ENCODE results near the gene ZNF804A. TPM values are rescaled to one million over a fixed set of nuclear protein-coding genes. Genes with fewer than 3 reads are reported as not detected.

Gene ZNF804A
- total RNA-seq (2014; rRNA removed; shearing (Covaris generic)): 4.3 and 4.9 TPM in 2 replicates
- 1.2 and 4.6 TPM in 2 replicates for polyA plus RNA-seq (2014; cell fraction: nucleus; rRNA removed)

DNA sequence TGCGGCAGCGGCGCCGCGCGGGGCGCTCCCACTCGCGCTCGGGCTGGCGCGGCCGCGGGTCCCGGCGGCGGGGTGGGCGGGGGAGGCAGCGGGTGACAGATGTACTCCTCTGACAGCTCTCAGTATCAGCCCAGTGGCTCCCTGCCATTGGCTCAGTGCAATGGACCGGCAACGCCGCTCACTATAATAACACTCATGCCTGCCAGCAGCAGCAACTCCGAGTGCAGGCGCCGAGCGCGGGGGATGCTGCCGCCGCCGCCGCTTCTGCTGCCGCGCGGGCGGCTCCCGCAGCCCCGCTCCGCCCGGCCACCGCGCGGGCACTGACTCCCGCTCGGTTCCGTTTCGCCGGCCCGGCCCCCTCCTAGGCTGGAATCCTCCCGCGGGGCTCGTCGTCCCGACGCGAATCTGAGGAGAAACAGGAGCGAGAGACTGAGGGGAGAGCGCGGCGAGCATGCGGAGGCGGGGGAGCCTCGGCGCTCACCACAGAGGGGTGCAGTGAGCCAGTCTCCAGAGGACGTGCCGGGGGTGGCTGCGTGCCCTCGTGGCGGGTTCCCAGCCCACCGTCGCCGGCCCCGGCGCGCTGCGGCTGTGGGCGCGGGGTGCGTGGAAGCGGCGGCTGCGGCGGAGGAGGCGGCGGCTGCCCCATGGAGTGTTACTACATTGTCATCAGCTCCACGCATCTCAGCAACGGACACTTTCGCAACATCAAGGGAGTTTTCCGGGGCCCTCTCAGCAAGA is at the start of gene ZNF804A:
ZNF804A (plus strand) TSS at position 214 of the 738 bp plus-strand sequence; CDS start at position 645, 431 bp downstream.
- peak; percentile 71 for DNase-seq (ENCODE audit: extremely low read depth, low read depth)

DNA sequence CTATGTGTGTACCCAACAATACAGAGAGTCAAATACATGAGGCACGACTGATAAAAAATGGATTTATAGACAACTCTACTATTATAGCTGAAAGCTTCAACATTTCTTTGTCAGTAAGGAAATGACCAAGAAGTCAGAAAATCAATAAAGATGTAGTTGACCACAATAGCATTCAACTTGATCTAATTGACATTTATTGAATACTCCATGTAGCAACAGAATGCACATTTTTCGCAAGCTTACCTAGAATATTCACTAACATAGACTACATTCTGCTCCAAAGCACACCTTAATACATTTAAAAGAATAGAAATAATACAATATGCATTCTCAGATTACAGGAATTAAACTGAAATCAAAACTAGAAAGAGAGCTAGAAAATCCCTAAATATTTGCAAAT is 49.2 kb upstream of the ZNF804A start:
- no peak for DNase-seq (ENCODE audit: extremely low read depth, low read depth)

DNA sequence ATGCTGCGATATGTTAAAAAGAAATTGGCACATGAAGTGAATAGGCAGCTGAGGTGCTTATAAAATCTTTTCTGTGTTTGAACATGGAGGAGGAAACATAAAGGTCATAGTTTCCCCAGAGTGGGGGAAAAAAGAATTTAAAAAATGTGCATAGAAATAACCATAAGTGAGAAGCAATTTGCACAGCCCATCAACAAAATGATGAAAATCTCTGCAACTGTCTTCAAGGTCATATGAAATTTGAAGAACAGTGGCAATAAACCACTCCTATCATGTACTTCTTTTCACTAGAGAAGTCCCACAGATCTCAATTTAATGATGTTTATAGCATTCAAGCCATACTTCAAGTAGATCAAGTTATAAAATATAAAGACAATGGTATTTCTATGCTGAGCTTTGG is 46.7 kb upstream of the ZNF804A start:
- DNase-seq (ENCODE audit: extremely low read depth, low read depth): no peak

DNA sequence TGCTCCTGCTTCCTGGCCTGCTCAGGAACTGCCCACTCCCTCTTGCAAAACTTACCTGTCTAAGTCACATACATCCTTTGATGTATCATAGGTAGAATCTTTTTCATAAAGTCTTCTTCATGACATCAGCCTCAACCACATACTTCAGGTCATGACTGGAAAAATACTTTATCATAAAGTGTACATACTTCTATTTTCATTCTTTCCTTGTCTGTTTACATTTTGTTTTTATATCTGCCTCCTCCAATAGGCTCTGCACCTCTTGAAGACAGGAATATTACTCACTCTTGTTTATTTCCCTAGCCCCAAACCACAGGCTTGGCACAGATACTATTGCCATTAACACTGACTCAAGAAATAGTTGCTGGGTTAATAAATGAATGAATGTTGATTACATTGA is 43.6 kb upstream of the ZNF804A start:
- peak; percentile 15 for DNase-seq (ENCODE audit: extremely low read depth, low read depth)

DNA sequence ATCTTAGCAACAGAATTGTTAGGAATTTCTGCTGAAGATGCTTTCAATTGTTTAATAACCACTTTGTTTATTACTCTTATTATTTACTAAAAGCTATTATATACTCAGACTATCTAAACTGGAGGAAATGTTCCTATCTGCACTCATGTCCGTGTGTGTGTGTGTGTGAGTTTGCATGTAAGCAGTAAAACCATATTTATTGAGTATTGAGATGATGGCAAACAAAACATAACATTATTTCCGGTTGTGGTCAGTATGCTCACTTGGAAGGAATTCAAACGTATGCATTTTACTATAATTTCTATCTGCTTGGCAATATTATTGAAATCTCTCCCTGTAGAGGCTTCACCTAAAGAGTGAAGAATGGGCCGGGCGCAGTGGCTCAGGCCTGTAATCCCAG is 43.0 kb upstream of the ZNF804A start:
- no peak for DNase-seq (ENCODE audit: extremely low read depth, low read depth)

DNA sequence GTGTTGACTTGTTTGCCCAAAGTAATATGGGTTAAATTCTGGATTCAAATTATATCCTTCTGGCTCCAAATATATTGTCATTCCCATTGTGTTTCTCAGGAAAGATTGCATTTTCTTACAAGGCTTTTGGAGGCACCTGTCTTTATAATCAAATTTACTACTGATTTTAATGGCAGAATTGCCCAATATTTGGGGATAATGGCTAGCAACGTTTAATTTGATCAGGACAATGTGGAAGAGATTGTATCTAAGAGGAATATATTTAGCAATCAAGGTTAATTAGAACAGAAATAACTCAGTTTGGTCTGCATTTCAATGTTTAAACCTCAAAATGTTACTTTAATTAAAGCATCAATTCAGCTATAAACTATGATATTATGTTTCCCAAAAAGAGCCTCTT is 41.7 kb upstream of the ZNF804A start:
- no peak for DNase-seq (ENCODE audit: extremely low read depth, low read depth)

DNA sequence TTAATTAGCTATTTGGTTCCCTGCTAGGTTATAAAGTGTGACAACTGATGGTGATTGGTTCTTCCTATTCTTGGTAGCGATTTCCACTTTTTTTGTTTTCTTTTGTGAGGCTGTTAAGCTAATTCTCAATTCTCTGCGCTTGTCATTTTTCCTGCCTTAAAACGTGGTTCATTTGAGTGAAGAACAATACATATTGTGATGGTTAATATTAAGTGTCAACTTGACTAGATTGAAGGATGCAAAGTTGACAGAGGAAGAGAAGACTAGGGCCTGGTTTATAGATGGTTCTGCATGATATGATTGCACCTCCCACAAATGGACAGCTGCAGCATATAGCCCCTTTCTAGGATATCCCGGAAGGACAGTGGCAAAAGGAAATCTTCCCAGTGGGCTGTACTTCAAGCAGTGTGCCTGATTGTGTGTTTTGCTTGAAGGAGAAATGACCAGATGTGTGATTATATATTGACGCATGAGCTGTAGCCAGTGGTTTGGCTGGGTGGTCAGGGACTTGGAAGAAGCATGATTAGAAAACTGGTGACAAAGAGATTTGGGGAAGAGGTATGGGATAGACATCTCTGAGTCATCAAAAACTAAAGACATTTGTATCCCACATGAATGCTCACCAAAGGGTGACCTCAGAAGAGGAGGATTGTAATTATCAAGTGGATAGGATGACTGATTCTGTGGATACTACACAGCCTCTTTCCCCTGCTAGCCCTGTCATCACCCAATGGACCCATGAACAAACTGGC is 39.4 kb upstream of the ZNF804A start:
- DNase-seq (ENCODE audit: extremely low read depth, low read depth): no peak

DNA sequence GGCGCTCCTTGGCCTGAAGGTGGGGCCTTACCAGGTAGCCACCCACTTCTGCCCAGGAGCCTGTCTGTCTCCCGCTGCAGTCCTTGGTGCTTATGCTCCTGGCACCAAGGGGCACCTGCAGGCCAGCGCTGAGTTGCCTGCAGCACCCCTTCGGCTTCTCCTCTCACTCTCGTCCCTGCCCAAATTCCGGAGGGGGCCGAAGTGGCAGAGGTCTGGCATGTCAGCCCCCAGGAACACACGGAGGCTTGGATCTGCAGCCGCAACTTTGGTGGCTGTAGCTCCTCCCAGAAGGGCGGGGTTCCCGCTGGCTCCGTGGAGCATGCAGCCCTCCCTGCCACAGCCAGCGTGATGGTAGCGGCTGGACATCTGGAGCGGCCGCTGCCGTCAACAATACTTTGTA is 37.7 kb upstream of the ZNF804A start:
- DNase-seq (ENCODE audit: extremely low read depth, low read depth): no peak

DNA sequence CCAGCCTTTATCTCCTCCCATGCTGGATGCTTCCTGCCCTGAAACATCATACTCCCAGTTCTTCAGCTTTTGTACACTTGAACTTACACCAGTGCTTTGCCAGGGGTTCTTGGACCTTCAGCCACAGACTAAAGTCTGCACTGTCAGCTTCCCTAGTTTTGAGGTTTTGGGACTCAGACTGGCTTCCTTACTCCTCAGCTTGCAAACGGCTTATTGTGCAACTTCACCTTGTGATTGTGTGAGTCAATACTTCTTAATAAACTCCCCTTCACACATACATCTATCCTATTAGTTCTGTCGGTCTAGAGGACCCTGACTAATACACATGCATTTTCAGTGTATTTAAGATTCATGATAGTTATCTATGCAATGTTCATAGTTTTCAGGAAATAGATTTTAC is 35.8 kb upstream of the ZNF804A start:
- no peak for DNase-seq (ENCODE audit: extremely low read depth, low read depth)

DNA sequence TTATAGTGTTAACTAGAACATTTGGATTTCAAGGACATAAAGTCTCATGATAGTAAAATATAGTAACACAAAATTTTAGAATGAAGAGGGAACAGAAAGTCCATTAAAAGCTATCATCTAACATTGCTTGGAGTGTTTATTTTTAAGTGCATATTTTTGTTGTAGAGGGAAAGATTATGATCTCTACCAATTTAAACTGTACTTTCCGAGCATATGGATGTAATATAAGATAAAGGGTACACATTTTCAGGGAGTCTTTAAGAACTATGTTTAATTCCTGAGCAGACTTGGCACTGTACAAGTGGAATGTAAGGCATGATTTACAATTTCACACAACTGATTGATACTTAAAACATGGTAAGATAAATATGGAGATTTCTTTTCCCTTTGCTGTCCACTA is 34.2 kb upstream of the ZNF804A start:
- DNase-seq (ENCODE audit: extremely low read depth, low read depth): no peak

DNA sequence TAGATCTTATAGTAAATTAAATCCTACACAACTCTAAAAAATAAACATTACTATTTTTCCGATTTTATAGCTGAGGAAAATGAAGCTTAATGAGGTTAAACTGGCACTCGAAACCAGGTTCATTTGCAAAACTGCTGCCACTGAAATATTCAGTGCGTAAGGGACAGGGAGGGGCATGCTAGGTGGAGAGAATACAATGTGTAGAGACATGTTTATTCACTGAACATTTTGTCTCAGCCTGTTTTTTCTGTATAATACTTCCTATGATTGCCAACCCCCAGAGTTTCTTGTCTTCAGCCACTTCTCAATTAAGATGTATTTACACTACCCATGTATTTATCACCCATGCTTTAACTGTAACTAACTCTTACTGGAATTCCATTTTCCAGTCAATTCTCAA is 31.6 kb upstream of the ZNF804A start:
- DNase-seq (ENCODE audit: extremely low read depth, low read depth): no peak

DNA sequence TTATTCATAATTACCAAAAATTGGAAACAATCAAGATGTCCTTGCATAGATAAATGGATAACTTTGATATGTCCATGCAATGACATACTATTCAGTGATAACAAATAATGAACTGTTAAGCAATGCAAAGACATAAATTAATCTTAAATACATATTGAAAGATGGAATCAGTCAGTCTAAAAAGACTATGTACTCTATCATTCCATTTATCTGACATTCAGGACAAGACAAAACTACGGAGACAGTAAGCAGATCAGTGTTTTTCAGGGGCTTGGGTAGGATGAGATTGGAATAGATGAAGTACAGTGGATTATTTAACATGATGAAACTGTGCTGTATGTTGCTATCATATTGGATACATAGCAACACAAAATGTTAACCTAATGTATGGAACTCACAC is 21.3 kb upstream of the ZNF804A start:
- DNase-seq (ENCODE audit: extremely low read depth, low read depth): no peak

DNA sequence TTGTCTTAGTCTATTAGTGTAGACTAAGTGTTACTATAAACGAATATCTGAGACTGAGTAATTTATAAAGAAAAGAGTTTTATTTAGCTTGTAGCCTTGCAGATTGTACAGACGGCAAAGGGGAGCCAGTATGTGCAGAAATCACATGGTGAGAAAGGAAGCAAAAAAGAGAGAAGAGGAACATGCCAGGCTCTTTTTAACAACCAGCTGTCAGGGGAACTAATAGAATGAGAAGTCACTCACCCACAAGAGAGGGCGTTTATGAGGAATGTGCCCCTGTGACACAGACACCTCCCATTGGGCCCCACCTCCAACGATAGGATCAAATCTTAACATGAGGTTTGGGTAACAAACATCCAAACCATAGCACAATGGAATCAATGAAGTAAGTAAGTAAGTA is 20.6 kb upstream of the ZNF804A start:
- no peak for DNase-seq (ENCODE audit: extremely low read depth, low read depth)

DNA sequence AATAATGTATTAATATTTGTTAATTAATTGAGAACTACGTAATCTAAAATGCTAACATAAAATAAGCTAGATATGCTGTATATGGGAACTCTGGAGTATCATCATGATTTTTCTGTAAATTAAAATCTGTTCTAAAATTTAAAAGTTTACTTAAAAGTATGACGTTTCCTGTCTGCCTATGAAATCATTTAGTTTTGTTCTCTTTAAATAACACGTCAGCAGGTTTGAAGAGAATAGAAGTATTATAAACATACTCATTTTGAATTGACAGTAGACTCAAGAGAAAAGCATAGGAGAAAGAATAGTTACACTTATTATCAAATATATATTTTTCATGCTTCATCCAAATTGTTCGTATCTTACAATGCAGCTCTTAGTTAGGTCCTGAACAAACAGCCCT is 19.1 kb upstream of the ZNF804A start:
- no peak for DNase-seq (ENCODE audit: extremely low read depth, low read depth)

DNA sequence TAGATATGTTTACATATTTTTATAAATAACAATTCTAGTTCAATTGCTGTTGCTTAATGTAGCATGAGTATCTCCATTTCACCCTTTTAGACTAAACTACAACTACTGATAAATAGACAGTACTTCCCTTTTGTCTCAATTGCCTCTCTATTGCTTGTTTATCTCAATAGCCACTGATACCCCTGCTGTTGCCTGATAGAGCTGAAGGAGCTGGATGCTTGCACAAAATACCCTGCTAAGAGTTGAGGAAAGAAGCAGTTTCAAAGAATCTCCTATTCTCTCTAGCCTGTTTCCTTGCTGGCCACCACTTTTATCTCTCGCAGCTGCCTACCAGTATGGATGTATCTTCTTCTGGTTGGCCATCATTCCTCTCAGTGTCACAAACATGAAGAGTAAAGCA is 16.9 kb upstream of the ZNF804A start:
- DNase-seq (ENCODE audit: extremely low read depth, low read depth): no peak

DNA sequence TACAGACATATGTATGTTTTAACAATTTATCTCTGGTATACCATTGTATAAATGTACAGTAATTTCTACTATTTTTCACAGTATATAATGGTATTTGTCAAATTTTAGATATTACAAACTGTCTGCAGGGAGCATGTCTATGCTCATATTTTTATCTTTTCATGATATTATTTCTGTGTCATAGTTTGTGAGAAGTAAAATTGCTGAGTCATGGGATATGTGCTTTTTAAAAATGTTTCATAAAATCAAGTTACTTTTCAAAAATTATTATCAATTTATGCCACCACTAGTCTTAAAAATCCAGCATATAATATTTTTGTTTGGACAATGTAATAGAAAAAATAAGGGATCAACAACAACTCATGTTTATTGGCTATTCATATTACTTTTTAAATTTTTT is 9.1 kb upstream of the ZNF804A start:
- no peak for DNase-seq (ENCODE audit: extremely low read depth, low read depth)

DNA sequence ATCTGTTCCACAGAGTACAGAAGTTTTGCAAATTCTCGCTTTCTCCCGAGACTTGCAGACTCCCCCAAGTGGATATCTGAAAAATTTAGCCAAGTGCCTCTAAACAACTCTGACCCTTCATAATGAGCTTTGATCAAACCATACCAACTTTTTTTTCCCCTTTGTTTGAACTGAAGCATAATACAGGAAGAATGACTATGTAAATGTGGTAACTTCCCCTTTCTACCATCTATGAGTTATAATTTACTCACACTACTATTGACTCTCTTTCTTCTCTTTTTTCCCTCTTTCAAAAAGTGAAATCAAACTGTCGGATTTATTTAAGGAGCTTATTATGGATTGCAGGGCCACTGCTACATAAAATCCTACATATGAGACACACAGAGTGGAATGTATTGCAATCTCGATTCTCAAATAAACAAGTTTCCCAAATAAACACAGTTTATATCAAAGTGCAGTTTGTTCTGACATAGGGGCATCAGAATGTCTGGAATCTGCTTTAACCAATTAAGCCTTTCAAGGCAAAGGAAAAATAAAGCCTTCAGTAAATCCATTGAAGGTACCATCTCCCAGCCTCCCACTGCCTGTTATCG is 1.4 kb upstream of the ZNF804A start:
- DNase-seq (ENCODE audit: extremely low read depth, low read depth): peak; percentile 69

DNA sequence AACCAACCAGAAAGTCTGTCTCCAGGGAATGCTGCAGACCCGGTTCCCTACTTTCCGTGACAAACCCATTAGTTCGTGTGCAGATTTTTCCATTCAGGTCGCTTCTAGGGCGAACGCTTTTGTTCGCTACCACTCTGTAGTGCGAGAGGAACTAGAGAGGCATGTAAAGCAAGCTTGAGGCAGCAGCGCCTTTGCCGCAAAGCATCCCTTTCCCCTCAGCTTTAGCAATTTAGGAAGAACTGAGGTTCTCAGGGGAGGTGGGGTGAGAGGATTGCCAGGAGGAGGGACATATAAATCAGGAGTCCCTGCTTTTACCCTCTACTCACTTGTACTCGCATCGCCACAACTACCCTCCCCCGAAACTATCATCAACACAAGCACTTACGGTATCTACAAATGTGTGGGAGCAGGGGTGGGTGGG is 748 bp upstream of the ZNF804A start:
- no peak for DNase-seq (ENCODE audit: extremely low read depth, low read depth)

DNA sequence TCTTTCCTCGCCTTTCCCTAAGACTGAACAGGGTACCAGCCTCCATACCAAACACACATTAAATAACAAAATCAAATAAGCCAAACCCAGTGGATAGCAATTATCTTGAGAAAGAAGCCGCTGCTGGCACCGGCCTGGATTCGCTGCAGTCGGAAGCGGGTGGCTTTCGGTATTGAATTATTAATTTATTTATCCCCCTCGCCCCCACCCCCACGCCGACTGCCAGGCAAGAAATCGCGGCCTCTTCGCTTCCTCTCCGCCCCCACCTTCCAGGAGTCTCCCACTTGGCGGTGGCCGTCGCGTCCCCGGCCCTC is 370 bp upstream of the ZNF804A start:
- no peak for DNase-seq (ENCODE audit: extremely low read depth, low read depth)

DNA sequence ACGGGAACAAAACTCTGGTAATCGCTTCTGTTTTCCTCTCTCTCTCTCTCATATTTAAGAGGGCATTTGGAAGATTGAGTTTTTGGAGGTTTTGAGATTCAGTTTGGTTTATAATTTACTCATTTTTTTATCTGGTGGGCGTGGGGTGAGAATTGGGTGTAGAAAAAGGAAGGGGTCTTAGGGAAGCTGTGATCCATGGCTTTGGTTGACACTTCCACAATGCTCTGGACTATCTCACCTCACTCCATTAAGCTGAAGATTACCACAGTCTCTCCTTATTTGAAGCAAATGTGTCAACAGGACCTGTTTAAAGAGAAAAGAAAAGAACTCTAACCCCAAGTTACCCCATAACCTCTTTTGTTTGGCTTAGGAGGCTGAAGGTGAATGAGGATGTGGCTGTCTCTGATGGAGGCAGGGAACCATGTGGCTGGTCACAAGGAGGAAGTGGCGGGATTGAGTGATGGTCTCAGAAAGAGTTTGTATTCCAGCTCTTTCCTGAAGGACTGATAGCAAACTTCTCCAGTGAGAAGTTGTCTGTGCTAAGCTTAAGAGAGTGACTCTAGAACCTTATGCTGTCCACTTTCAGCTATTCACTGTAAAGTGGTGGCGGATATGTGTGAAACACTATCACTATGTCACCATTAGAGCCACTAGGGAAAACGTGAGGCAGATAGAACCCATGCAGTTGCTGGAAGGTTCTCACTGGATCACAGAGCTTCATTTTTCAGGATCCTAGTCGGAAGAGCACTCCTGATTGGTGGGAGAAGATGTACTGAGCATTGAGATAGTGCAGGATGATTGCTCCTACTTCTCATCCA is 934 bp downstream of the ZNF804A start:
- no peak for DNase-seq (ENCODE audit: extremely low read depth, low read depth)

DNA sequence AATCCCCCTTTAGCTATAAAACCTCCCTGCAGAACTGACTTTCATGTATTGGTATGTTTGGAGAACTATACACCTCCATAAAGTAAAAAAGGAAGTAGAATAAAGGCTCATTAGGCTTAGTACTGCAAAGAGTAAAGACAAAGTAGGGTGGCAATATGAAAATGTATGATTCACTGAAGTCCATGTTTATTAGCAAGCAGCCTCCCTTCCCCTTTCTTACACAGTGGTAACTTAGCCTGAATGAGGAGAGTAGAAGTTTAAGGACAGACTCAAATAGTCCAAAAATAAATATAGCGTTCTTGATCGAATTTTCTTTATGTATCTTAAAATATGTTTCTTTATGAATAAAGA is 1.5 kb downstream of the ZNF804A start:
- no peak for DNase-seq (ENCODE audit: extremely low read depth, low read depth)

All from NCI-H460 (cell line).